H9 (cell line): ENCODE results near the gene ZNF775. TPM values are rescaled to one million over a fixed set of nuclear protein-coding genes. Genes with fewer than 3 reads are reported as not detected.

Experiments used
- DNase-seq: peaks from one replicate; pipeline ENCODE4 v3.0.0-alpha.2; 2017
- H2AFZ ChIP-seq: one replicate; pipeline ENCODE4 v1.6.1; 2013; ENCODE audit warnings: mild to moderate bottlenecking, low read length, control low read depth, moderate library complexity
- H2AK5ac ChIP-seq: 2 replicates; pipeline ENCODE4 v1.6.1; 2013; ENCODE audit warnings: low read length, control low read depth, mixed read lengths; ENCODE audit not compliant: insufficient read length
- H2BK120ac ChIP-seq: one replicate; pipeline ENCODE4 v1.6.1; 2013; ENCODE audit warnings: low read depth, mild to moderate bottlenecking, low read length, control low read depth, inconsistent platforms; ENCODE audit not compliant: poor library complexity, severe bottlenecking
- H2BK12ac ChIP-seq: 2 replicates; pipeline ENCODE4 v1.6.1; 2013; ENCODE audit warnings: low read length, control low read depth, mixed read lengths, low read depth; ENCODE audit not compliant: insufficient read length
- H2BK15ac ChIP-seq: 2 replicates; pipeline ENCODE4 v1.6.1; 2013; ENCODE audit warnings: low read depth, low read length, control low read depth
- H2BK20ac ChIP-seq: one replicate; pipeline ENCODE4 v1.6.1; 2013; ENCODE audit warnings: low read depth, mild to moderate bottlenecking, low read length, control low read depth, inconsistent platforms; ENCODE audit not compliant: poor library complexity, severe bottlenecking
- H2BK5ac ChIP-seq: 2 replicates; pipeline ENCODE4 v1.6.1; 2013; ENCODE audit warnings: low read length, control low read depth, mixed read lengths; ENCODE audit not compliant: insufficient read length
- H3K14ac ChIP-seq: 2 replicates; pipeline ENCODE4 v1.6.1; 2013; ENCODE audit warnings: low read length, control low read depth; ENCODE audit not compliant: insufficient read depth
- H3K18ac ChIP-seq: 2 replicates; pipeline ENCODE4 v1.6.1; 2013; ENCODE audit warnings: low read depth, mild to moderate bottlenecking, mixed read lengths, low read length, control low read depth; ENCODE audit not compliant: insufficient read length
- H3K23ac ChIP-seq: 2 replicates; pipeline ENCODE4 v1.6.1; 2013; ENCODE audit warnings: low read length, control low read depth, mixed read lengths, low read depth; ENCODE audit not compliant: insufficient read length
- H3K23me2 ChIP-seq: 2 replicates; pipeline ENCODE4 v1.6.1; 2013; ENCODE audit warnings: low read depth, mild to moderate bottlenecking, mixed read lengths, low read length, control low read depth; ENCODE audit not compliant: insufficient read length, poor library complexity, severe bottlenecking
- H3K27ac ChIP-seq: 2 replicates; pipeline ENCODE4 v1.5.1; 2013; ENCODE audit warnings: low read length, control low read depth, mixed read lengths, low read depth; ENCODE audit not compliant: insufficient read length
- H3K27me3 ChIP-seq: 2 replicates; pipeline ENCODE4 v1.6.1; 2013; ENCODE audit warnings: low read length, control low read depth, inconsistent platforms; ENCODE audit not compliant: insufficient read depth
- H3K4ac ChIP-seq: 2 replicates; pipeline ENCODE4 v1.6.1; 2013; ENCODE audit warnings: low read depth, mild to moderate bottlenecking, control low read depth, inconsistent platforms, low read length, moderate library complexity
- H3K4me1 ChIP-seq: 2 replicates; pipeline ENCODE4 v1.6.1; 2013; ENCODE audit warnings: low read length, control low read depth, inconsistent platforms; ENCODE audit not compliant: insufficient read depth
- H3K4me2 ChIP-seq: 2 replicates; pipeline ENCODE4 v1.6.1; 2013; ENCODE audit warnings: low read length, control low read depth, mixed read lengths; ENCODE audit not compliant: insufficient read length, insufficient read depth
- H3K56ac ChIP-seq: 2 replicates; pipeline ENCODE4 v1.6.1; 2013; ENCODE audit warnings: low read depth, mild to moderate bottlenecking, mixed read lengths, low read length, control low read depth; ENCODE audit not compliant: insufficient read length
- H3K79me1 ChIP-seq: 2 replicates; pipeline ENCODE4 v1.6.1; 2013; ENCODE audit warnings: low read depth, mild to moderate bottlenecking, moderate library complexity, low read length, control low read depth, inconsistent platforms; ENCODE audit not compliant: insufficient read depth, poor library complexity, severe bottlenecking
- H3K79me2 ChIP-seq: 2 replicates; pipeline ENCODE4 v1.6.1; 2013; ENCODE audit warnings: low read length, control low read depth, inconsistent platforms; ENCODE audit not compliant: insufficient read depth
- H3K9ac ChIP-seq: 2 replicates; pipeline ENCODE4 v1.6.1; 2013; ENCODE audit warnings: low read length, control low read depth, mixed read lengths; ENCODE audit not compliant: insufficient read length; ENCODE audit errors: extremely low read depth
- H3K9me3 ChIP-seq: one replicate; pipeline ENCODE4 v1.6.1; 2013; ENCODE audit warnings: low read depth, low read length, inconsistent platforms; ENCODE audit not compliant: control insufficient read depth
- H3T11ph ChIP-seq: one replicate; pipeline ENCODE4 v1.6.1; 2013; ENCODE audit warnings: mild to moderate bottlenecking, low read length, control low read depth, inconsistent platforms
- H4K20me1 ChIP-seq: one replicate; pipeline ENCODE4 v1.6.1; 2013; ENCODE audit not compliant: control insufficient read depth, insufficient read length, insufficient read depth
- H4K5ac ChIP-seq: 2 replicates; pipeline ENCODE4 v1.6.1; 2013; ENCODE audit warnings: low read depth, mild to moderate bottlenecking, mixed read lengths, low read length, control low read depth; ENCODE audit not compliant: insufficient read length
- H4K8ac ChIP-seq: replicated peaks from 2 replicates; pipeline ENCODE4 v1.6.1; 2013; ENCODE audit warnings: low read length, control low read depth, mixed read lengths, low read depth; ENCODE audit not compliant: insufficient read length
- H4K91ac ChIP-seq: 2 replicates; pipeline ENCODE4 v1.6.1; 2013; ENCODE audit warnings: low read depth, mild to moderate bottlenecking, moderate library complexity, mixed read lengths, low read length, control low read depth; ENCODE audit not compliant: insufficient read length
- H3K27ac Mint-ChIP-seq, 3 experiments: 2 replicates in 2 of 3; 3 replicates in 1 of 3; pipeline ENCODE4 v1.8.0; 2020 to 2021; ENCODE audit warnings: mixed read lengths in 3 of 3, mild to moderate bottlenecking in 1 of 3, moderate library complexity in 1 of 3
- H3K27me3 Mint-ChIP-seq: 2 replicates; pipeline ENCODE4 v1.8.0; 2021; ENCODE audit warnings: low read depth, mild to moderate bottlenecking, moderate library complexity, mixed read lengths
- H3K36me3 Mint-ChIP-seq, 3 experiments: 2 replicates in 2 of 3; 3 replicates in 1 of 3; pipeline ENCODE4 v1.8.0; 2020 to 2021; ENCODE audit warnings: low read depth in 3 of 3, mixed read lengths in 3 of 3; ENCODE audit not compliant: insufficient read depth in 1 of 3
- H3K4me1 Mint-ChIP-seq, 2 experiments: 2 replicates each; pipeline ENCODE4 v1.8.0; 2020; ENCODE audit warnings: mixed read lengths in 2 of 2
- H3K4me3 Mint-ChIP-seq, 2 experiments: 2 replicates in 1 of 2; 3 replicates in 1 of 2; pipeline ENCODE4 v1.8.0; 2020 to 2021; ENCODE audit warnings: mild to moderate bottlenecking in 2 of 2, mixed read lengths in 2 of 2, moderate library complexity in 1 of 2
- H3K9me3 Mint-ChIP-seq, 2 experiments: 2 replicates in 1 of 2; 3 replicates in 1 of 2; pipeline ENCODE4 v1.8.0; 2020; ENCODE audit warnings: mild to moderate bottlenecking in 2 of 2, mixed read lengths in 2 of 2, moderate library complexity in 1 of 2
- WGBS: extraction: QIAGEN DNeasy Blood & Tissue Kit; methylation state at CpG from one replicate; pipeline ENCODE4 v1.1.7; 2013; ENCODE audit warnings: missing lambda C conversion rate, low lambda C conversion rate, mixed read lengths; ENCODE audit not compliant: insufficient read length; ENCODE audit errors: extremely low coverage; 5-methylcytosine and 5-hydroxymethylcytosine counted together
- total RNA-seq: library from RNA; stranded (reverse); gene quantifications from 2 replicates; pipeline ENCODE4 v1.2.1, GENCODE V29; 2021
- TF ChIP-seq, protein P1 (sequence below): fragments of 200-600 bp; sonication (generic); conservative IDR thresholded peaks from 3 replicates; pipeline ENCODE4 v1.8.0; 2021; ENCODE audit warnings: antibody characterized with exemption, mild to moderate bottlenecking

The ZNF775 gene
- total RNA-seq, 1 experiment from 2014 or later: 10.5 TPM

DNA sequence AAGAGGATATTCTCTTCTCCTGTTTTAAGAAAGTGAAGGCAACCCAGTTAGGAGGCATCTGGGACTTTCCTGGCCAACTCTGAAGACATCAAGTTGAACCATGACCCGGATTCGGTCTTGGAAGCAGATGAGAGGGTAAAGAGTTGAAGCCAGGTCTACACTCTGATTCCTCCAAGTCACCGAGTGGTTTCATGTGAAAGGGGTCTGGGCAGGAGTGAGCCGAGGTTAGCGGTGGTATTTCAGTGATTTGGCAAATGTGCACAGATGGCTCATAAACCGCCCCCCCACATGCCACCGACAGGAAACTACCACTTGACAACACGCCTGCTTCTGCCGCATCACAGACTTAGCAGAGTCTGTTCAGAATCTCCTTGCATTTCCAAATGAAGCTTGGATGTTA is 21.9 kb upstream of the ZNF775 start:
- H3K23me2 ChIP-seq: no peaks in the 10 kb centered on the region
- H3K23ac ChIP-seq: no peak overlapping the region
- no peaks in the 10 kb centered on the region for H3K27me3 ChIP-seq
- H3K79me2 ChIP-seq: no peaks in the 10 kb centered on the region
- H3K9me3 ChIP-seq: no peaks in the 10 kb centered on the region
- H4K20me1 ChIP-seq: no peaks in the 10 kb centered on the region
- H4K5ac ChIP-seq: no peak overlapping the region
- no peak overlapping the region for H2BK20ac ChIP-seq
- WGBS: no CpG with 5 or more reads among the region's 9 CpGs
- no peak overlapping the region for H4K91ac ChIP-seq
- H2BK5ac ChIP-seq: no peak overlapping the region
- TF ChIP-seq, protein P1, sequence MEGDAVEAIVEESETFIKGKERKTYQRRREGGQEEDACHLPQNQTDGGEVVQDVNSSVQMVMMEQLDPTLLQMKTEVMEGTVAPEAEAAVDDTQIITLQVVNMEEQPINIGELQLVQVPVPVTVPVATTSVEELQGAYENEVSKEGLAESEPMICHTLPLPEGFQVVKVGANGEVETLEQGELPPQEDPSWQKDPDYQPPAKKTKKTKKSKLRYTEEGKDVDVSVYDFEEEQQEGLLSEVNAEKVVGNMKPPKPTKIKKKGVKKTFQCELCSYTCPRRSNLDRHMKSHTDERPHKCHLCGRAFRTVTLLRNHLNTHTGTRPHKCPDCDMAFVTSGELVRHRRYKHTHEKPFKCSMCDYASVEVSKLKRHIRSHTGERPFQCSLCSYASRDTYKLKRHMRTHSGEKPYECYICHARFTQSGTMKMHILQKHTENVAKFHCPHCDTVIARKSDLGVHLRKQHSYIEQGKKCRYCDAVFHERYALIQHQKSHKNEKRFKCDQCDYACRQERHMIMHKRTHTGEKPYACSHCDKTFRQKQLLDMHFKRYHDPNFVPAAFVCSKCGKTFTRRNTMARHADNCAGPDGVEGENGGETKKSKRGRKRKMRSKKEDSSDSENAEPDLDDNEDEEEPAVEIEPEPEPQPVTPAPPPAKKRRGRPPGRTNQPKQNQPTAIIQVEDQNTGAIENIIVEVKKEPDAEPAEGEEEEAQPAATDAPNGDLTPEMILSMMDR: no peak
- 0 out of 2 replicates have a peak, but pooled peaks cover 3% of the 10 kb centered on the region for H3K4me1 ChIP-seq
- H3K56ac ChIP-seq: no peak overlapping the region
- no peak overlapping the region for H4K8ac ChIP-seq
- no peak overlapping the region for H3K14ac ChIP-seq
- Mint-ChIP-seq H3K4me3 (no peak overlapping the region), H3K27ac (no peak overlapping the region), H3K9me3 (peaks cover 4 to 7% of the 10 kb centered on the region in 2 experiments; a peak in 3 of 5 replicates), H3K36me3 (peaks cover 0 to 4% (median 0%) of the 10 kb centered on the region in 3 experiments; a peak in 1 of 7 replicates), H3K27me3 (peaks cover 1% of the 10 kb centered on the region; the same call in 1 of the 2 replicates), H3K4me1 (peaks cover 17 to 27% of the 10 kb centered on the region in 2 experiments)
- H3K4ac ChIP-seq: no peak overlapping the region
- H2BK15ac ChIP-seq: no peak overlapping the region
- H3K18ac ChIP-seq: no peak overlapping the region
- DNase-seq: no peak
- H3T11ph ChIP-seq: no peak overlapping the region
- H3K9ac ChIP-seq: no peak overlapping the region
- H2BK12ac ChIP-seq: no peak overlapping the region
- no peaks in the 10 kb centered on the region for H3K79me1 ChIP-seq
- no peak overlapping the region for H3K27ac ChIP-seq
- no peak overlapping the region for H3K4me2 ChIP-seq
- no peak overlapping the region for H2AFZ ChIP-seq
- H2AK5ac ChIP-seq: no peak overlapping the region
- H2BK120ac ChIP-seq: no peak overlapping the region
